Fibroblast of skin of scalp (primary cell): ENCODE data around the gene MTA3.
"Not testable (repeated sequence)": the region's sequence is repeated elsewhere in the genome, so short reads cannot be mapped to it uniquely, and the experiment has no call there.

ENCODE experiments used
- DNase-seq: peaks from one replicate; pipeline ENCODE4 v3.0.0-alpha.2; 2013

Gene MTA3

GRCh38 chr2:42614838-42615237 is 46.4 kb downstream of the MTA3 start:
- DNase-seq, result no peak

GRCh38 chr2:42618116-42618515 is 49.7 kb downstream of the MTA3 start:
- DNase-seq, result peak; percentile 64

- peak; percentile 39 for DNase-seq
Observed at GRCh38 chr2:42618972-42619371, 50.5 kb downstream of the MTA3 start.

- not testable (repeated sequence) for DNase-seq
Observed at GRCh38 chr2:42621626-42622025, 53.2 kb downstream of the MTA3 start.

- no peak for DNase-seq
Observed at GRCh38 chr2:42622943-42623676, 54.7 kb downstream of the MTA3 start.

GRCh38 chr2:42624047-42624446 is 55.6 kb downstream of the MTA3 start:
- no peak for DNase-seq

- DNase-seq, result not testable (repeated sequence)
Observed at GRCh38 chr2:42628024-42628423, 59.6 kb downstream of the MTA3 start.

- no peak for DNase-seq
Observed at GRCh38 chr2:42636934-42637333, 68.5 kb downstream of the MTA3 start.

- DNase-seq, result no peak
Observed at GRCh38 chr2:42638080-42638784, 69.8 kb downstream of the MTA3 start.

GRCh38 chr2:42639340-42640077 is 71.1 kb downstream of the MTA3 start:
- no peak for DNase-seq

- no peak for DNase-seq
Observed at GRCh38 chr2:42640261-42640660, 71.8 kb downstream of the MTA3 start.

GRCh38 chr2:42642371-42642770 is 73.9 kb downstream of the MTA3 start:
- not testable (repeated sequence) for DNase-seq

- no peak for DNase-seq
Observed at GRCh38 chr2:42645551-42645950, 77.1 kb downstream of the MTA3 start.

- no peak for DNase-seq
Observed at GRCh38 chr2:42648796-42649195, 80.4 kb downstream of the MTA3 start.

GRCh38 chr2:42651057-42651456 is 82.6 kb downstream of the MTA3 start:
- DNase-seq, result no peak

- no peak for DNase-seq
Observed at GRCh38 chr2:42652086-42652485, 83.7 kb downstream of the MTA3 start.

- DNase-seq, result no peak
Observed at GRCh38 chr2:42653039-42653438, 84.6 kb downstream of the MTA3 start.

GRCh38 chr2:42653908-42654445 is 85.5 kb downstream of the MTA3 start:
- DNase-seq, result no peak

- peak; percentile 4 for DNase-seq
Observed at GRCh38 chr2:42658306-42658705, 89.9 kb downstream of the MTA3 start.

- DNase-seq, result peak; percentile 2
Observed at GRCh38 chr2:42659609-42660008, 91.2 kb downstream of the MTA3 start.

GRCh38 chr2:42663106-42663780 is 94.8 kb downstream of the MTA3 start:
- peak; percentile 70 for DNase-seq

GRCh38 chr2:42663828-42664227 is 95.4 kb downstream of the MTA3 start:
- no peak for DNase-seq
